GM23338 (cell line): ENCODE measurements around the gene INKA1. TPM values are rescaled to one million over a fixed set of nuclear protein-coding genes. Genes with fewer than 3 reads are reported as not detected.

Source experiments
- ATAC-seq: fragments of 200-7000 bp; cut with Tn5 transposase; 3 replicates; pipeline ENCODE4 v1.9.1; 2020
- DNase-seq: peaks from one replicate; pipeline ENCODE4 v3.0.0-alpha.2; 2015; ENCODE audit warnings: low spot score
- H2AFZ ChIP-seq: fragments of 200-600 bp; sonication (generic); 2 replicates; pipeline ENCODE4 v1.8.0; 2016; ENCODE audit warnings: antibody characterized with exemption, mild to moderate bottlenecking, moderate library complexity
- H3F3A ChIP-seq: fragments of 200-600 bp; sonication (generic); replicated peaks from 2 replicates; pipeline ENCODE4 v1.8.0; 2017; ENCODE audit warnings: antibody characterized with exemption, mixed run types, low read depth
- H3K27ac ChIP-seq: fragments of 200-600 bp; sonication (generic); 2 replicates; pipeline ENCODE4 v1.6.1; 2016; ENCODE audit warnings: low read depth
- H3K27me3 ChIP-seq: fragments of 200-600 bp; sonication (generic); 2 replicates; pipeline ENCODE4 v1.8.0; 2016; ENCODE audit warnings: mild to moderate bottlenecking, mixed run types, moderate library complexity; ENCODE audit not compliant: insufficient read depth
- H3K36me3 ChIP-seq: fragments of 200-600 bp; sonication (generic); 2 replicates; pipeline ENCODE4 v1.8.0; 2016; ENCODE audit warnings: mild to moderate bottlenecking; ENCODE audit not compliant: insufficient read depth
- H3K4me1 ChIP-seq: fragments of 200-600 bp; sonication (generic); 2 replicates; pipeline ENCODE4 v1.8.0; 2016; ENCODE audit warnings: mild to moderate bottlenecking, moderate library complexity; ENCODE audit not compliant: insufficient read depth
- H3K4me2 ChIP-seq: fragments of 200-600 bp; sonication (generic); 2 replicates; pipeline ENCODE4 v1.7.1; 2017; ENCODE audit warnings: mixed run types
- H3K4me3 ChIP-seq: fragments of 200-600 bp; sonication (generic); 2 replicates; pipeline ENCODE4 v1.6.1; 2016; ENCODE audit warnings: mixed run types
- H3K79me2 ChIP-seq: fragments of 200-600 bp; sonication (generic); replicated peaks from 2 replicates; pipeline ENCODE4 v1.8.0; 2017; ENCODE audit warnings: mild to moderate bottlenecking; ENCODE audit not compliant: insufficient read depth
- H3K9me2 ChIP-seq: fragments of 200-600 bp; sonication (generic); 2 replicates; pipeline ENCODE4 v1.8.0; 2017; ENCODE audit not compliant: insufficient read depth
- H4K20me1 ChIP-seq: fragments of 200-600 bp; sonication (generic); replicated peaks from 2 replicates; pipeline ENCODE4 v1.8.0; 2017; ENCODE audit warnings: mild to moderate bottlenecking; ENCODE audit not compliant: insufficient read depth
- H3K27ac Mint-ChIP-seq: 2 replicates; pipeline ENCODE4 v1.8.0; 2020; ENCODE audit warnings: inconsistent platforms, mild to moderate bottlenecking, moderate library complexity, mixed read lengths
- H3K27me3 Mint-ChIP-seq: 3 replicates; pipeline ENCODE4 v1.8.0; 2022; ENCODE audit warnings: low read depth, mild to moderate bottlenecking, moderate library complexity, mixed read lengths, inconsistent platforms; ENCODE audit not compliant: insufficient read depth, poor library complexity
- H3K36me3 Mint-ChIP-seq: 3 replicates; pipeline ENCODE4 v1.8.0; 2021; ENCODE audit warnings: low read depth, mild to moderate bottlenecking, inconsistent platforms, moderate library complexity, mixed read lengths
- H3K4me1 Mint-ChIP-seq: 3 replicates; pipeline ENCODE4 v1.8.0; 2020; ENCODE audit warnings: mild to moderate bottlenecking, inconsistent platforms, mixed read lengths
- H3K4me3 Mint-ChIP-seq: 3 replicates; pipeline ENCODE4 v1.8.0; 2021; ENCODE audit warnings: moderate library complexity, mild to moderate bottlenecking, inconsistent platforms, mixed read lengths
- H3K9me3 Mint-ChIP-seq: 3 replicates; pipeline ENCODE4 v1.8.0; 2020; ENCODE audit warnings: moderate library complexity, mild to moderate bottlenecking, inconsistent platforms, mixed read lengths
- CTCF ChIP-seq, 2 experiments: fragments of 200-600 bp in 1 of 2; sonication (generic) in 1 of 2; conservative IDR thresholded peaks; 2 replicates each; pipeline versions ENCODE4 v1.5.1 to v1.6.1; 2016 to 2017; ENCODE audit warnings: antibody characterized with exemption in 2 of 2, low read depth in 2 of 2, mild to moderate bottlenecking in 2 of 2, moderate library complexity in 1 of 2
- EZH2phosphoT487 ChIP-seq: fragments of 200-600 bp; sonication (generic); IDR thresholded peaks from one replicate; pipeline ENCODE4 v1.8.1; 2018; ENCODE audit warnings: antibody characterized with exemption; ENCODE audit not compliant: unreplicated experiment
- JUNB ChIP-seq: IDR thresholded peaks from one replicate; pipeline ENCODE4 v1.6.1; 2016; ENCODE audit warnings: antibody characterized with exemption; ENCODE audit not compliant: unreplicated experiment
- NANOG ChIP-seq: IDR thresholded peaks from 2 replicates; pipeline ENCODE4 v1.6.1; 2016; ENCODE audit warnings: antibody characterized with exemption, borderline replicate concordance
- POLR2AphosphoS5 ChIP-seq: IDR thresholded peaks from 2 replicates; pipeline ENCODE4 v1.6.1; 2016; ENCODE audit warnings: antibody characterized with exemption, low read depth
- STAT1 ChIP-seq: IDR thresholded peaks from one replicate; pipeline ENCODE4 v1.6.1; 2016; ENCODE audit warnings: antibody characterized with exemption; ENCODE audit not compliant: unreplicated experiment
- ZNF114 ChIP-seq: fragments of 250-450 bp; sonication (Bioruptor Pico); IDR thresholded peaks from 2 replicates; pipeline ENCODE4 v1.5.0; 2020; ENCODE audit warnings: mild to moderate bottlenecking, moderate library complexity
- ZNF462 ChIP-seq: fragments of 250-450 bp; sonication (Bioruptor Pico); IDR thresholded peaks from 2 replicates; pipeline ENCODE4 v1.5.0; 2020; ENCODE audit warnings: mild to moderate bottlenecking, moderate library complexity
- polyA plus RNA-seq: library from polyadenylated mRNA; unstranded; fragments of >200 nt; fragmentation: Nextera tagmentation; extraction: Ambion mirVana; gene quantifications from 2 replicates; pipeline ENCODE4 v1.2.1, GENCODE V29; 2016
- total RNA-seq: library from RNA; depleted of rRNA; stranded (reverse); fragments of >200 nt; shearing (Covaris generic); gene quantifications from 2 replicates; pipeline ENCODE4 v1.2.3, GENCODE V29; 2014
- TF ChIP-seq, protein P1 (sequence below): IDR thresholded peaks from 2 replicates; pipeline ENCODE4 v1.6.1; 2016; ENCODE audit warnings: antibody characterized with exemption

The INKA1 gene
- total and polyA plus RNA-seq, 2 experiments from 2014 or later, result 3.7 to 4.0 TPM

- Histone ChIP-seq H3K27ac (no peak overlapping the region), H3K79me2 (peaks cover 98% of the 10 kb centered on the region), H2AFZ (no peak overlapping the region), H3K4me1 (no peaks in the 10 kb centered on the region), H3K27me3 (no peaks in the 10 kb centered on the region), H3F3A (0 out of 2 replicates have a peak, but pooled peaks cover 3% of the 10 kb centered on the region), H4K20me1 (peaks cover 39% of the 10 kb centered on the region), H3K9me2 (no peaks in the 10 kb centered on the region), H3K36me3 (no peaks in the 10 kb centered on the region), H3K4me2 (no peak overlapping the region), H3K4me3 (no peak overlapping the region)
- ATAC-seq (no peak), DNase-seq (no peak)
- TF ChIP-seq NANOG (no peak), STAT1 (no peak), ZNF114 (no peak), POLR2AphosphoS5 (no peak), CTCF (conservative IDR thresholded peaks at IDR 0.05; ENCODE audit: low read depth in 2 of 2) (no peak), JUNB (no peak)
- TF ChIP-seq, protein P1, sequence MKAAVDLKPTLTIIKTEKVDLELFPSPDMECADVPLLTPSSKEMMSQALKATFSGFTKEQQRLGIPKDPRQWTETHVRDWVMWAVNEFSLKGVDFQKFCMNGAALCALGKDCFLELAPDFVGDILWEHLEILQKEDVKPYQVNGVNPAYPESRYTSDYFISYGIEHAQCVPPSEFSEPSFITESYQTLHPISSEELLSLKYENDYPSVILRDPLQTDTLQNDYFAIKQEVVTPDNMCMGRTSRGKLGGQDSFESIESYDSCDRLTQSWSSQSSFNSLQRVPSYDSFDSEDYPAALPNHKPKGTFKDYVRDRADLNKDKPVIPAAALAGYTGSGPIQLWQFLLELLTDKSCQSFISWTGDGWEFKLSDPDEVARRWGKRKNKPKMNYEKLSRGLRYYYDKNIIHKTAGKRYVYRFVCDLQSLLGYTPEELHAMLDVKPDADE, result no peak
- no peaks in the 10 kb centered on the region for H3K27me3 Mint-ChIP-seq
- H3K36me3 Mint-ChIP-seq, result peaks cover 4% of the 10 kb centered on the region; the same call in 2 of the 3 replicates
- no peaks in the 10 kb centered on the region for H3K9me3 Mint-ChIP-seq
- H3K4me3 Mint-ChIP-seq, result no peak overlapping the region
- no peak overlapping the region for H3K27ac Mint-ChIP-seq
- no peaks in the 10 kb centered on the region for H3K4me1 Mint-ChIP-seq
These were observed 30.4 kb upstream of the INKA1 start for GRCh38 chr3:49772703-49773102.

DNA sequence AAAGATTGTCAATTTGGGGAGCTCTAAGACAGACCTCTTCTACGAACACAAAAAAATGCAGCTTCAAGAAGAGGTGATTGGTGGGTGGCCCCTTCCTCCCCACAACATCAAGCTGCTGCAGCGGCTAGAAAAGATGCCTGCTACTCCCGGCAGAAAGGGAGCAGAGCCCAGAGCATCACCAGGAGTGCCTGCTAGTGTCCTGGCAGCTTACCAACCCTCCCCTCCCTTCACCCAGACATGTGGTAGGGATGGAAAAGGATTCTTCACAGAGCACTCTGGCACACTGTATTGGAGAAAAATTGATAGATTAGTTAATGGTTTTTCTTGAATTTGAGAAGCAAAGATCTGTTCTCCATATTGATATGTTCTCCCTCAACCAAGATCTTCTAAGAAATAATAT is 27.5 kb upstream of the INKA1 start:
- no peak overlapping the region for H3K4me3 Mint-ChIP-seq
- Histone ChIP-seq H4K20me1 (peaks cover 45% of the 10 kb centered on the region), H3K9me2 (no peaks in the 10 kb centered on the region)
- TF ChIP-seq CTCF (conservative IDR thresholded peaks at IDR 0.05; ENCODE audit: low read depth in 2 of 2), result no peak
- no peak for TF ChIP-seq NANOG
- no peak for TF ChIP-seq EZH2phosphoT487
- TF ChIP-seq ZNF462 (CRISPR knock-in tag), result no peak
- TF ChIP-seq STAT1, result no peak
- TF ChIP-seq ZNF114, result no peak
- TF ChIP-seq JUNB, result no peak

More for the DNA sequence above, 27.5 kb upstream of the INKA1 start:
- no peaks in the 10 kb centered on the region for H3K27me3 Mint-ChIP-seq
- peaks cover 18% of the 10 kb centered on the region; the same call in 2 of the 3 replicates for H3K36me3 Mint-ChIP-seq
- H3K4me3 ChIP-seq, result no peak overlapping the region
- H3K79me2 ChIP-seq, result peaks cover 98% of the 10 kb centered on the region
- no peak overlapping the region for H3K4me2 ChIP-seq
- no peaks in the 10 kb centered on the region for H3K27me3 ChIP-seq
- DNase-seq (no peak), ATAC-seq (no peak)
- no peak overlapping the region for H3K27ac Mint-ChIP-seq
- H3K4me1 Mint-ChIP-seq, result no peaks in the 10 kb centered on the region
- no peaks in the 10 kb centered on the region; the same call in 1 of the 2 replicates for H3K36me3 ChIP-seq
- 0 out of 2 replicates have a peak, but pooled peaks cover 3% of the 10 kb centered on the region for H3F3A ChIP-seq
- H3K27ac ChIP-seq, result no peak overlapping the region
- H3K9me3 Mint-ChIP-seq, result no peaks in the 10 kb centered on the region
- no peak overlapping the region for H2AFZ ChIP-seq
- H3K4me1 ChIP-seq, result no peaks in the 10 kb centered on the region
